K562 (cell line): ENCODE results near the gene TACC3. TPM values are rescaled to one million over a fixed set of nuclear protein-coding genes. Genes with fewer than 3 reads are reported as not detected.

Experiments used
- ATAC-seq: fragments of 200-7000 bp; cut with Tn5 transposase; 3 replicates; pipeline ENCODE4 v1.9.1; 2020; ENCODE audit warnings: moderate library complexity
- BruUV-seq: library from RNA; stranded (reverse); fragments of 400-500 nt; replicated peaks from 2 replicates; lab custom pipeline; 2021; lab: Mats Ljungman, UMichigan
- CTCF ChIA-PET: fragments of 300-600 bp; formaldehyde crosslinking; extraction: SDS; loops from one replicate; lab custom pipeline; 2021; ENCODE audit warnings: low intra/inter-chr PET ratio; lab: Yijun Ruan, JAX
- POLR2A ChIA-PET: fragments of 300-600, 350-650 bp; sonication (Branson Sonifier 250); formaldehyde crosslinking; extraction: SDS; loops from one replicate; lab custom pipeline; 2021; ENCODE audit warnings: antibody characterized with exemption, inconsistent platforms; lab: Yijun Ruan, JAX
- DNase-seq, 4 experiments: peaks; one replicate each; pipeline versions ENCODE4 v3.0.0 to v3.0.0-alpha.2; 2011 to 2018; ENCODE audit warnings: low spot score in 3 of 4, mixed read lengths in 3 of 4; ENCODE audit errors: extremely low read depth in 1 of 4
- FAIRE-seq: peaks from 2 replicates; lab custom pipeline; 2011; peaks lifted over from hg19 to GRCh38; lab: Jason Lieb, UNC
- H2AFZ ChIP-seq: 2 replicates; pipeline ENCODE4 v1.6.0; 2011; ENCODE audit warnings: low read depth, low read length, control low read depth, inconsistent platforms
- H3K27ac ChIP-seq: fragments of 200-600 bp; 3 replicates; pipeline ENCODE4 v1.8.0; 2011; ENCODE audit warnings: low read depth, mild to moderate bottlenecking, control low read depth, inconsistent platforms, low read length, moderate library complexity, mixed read lengths; ENCODE audit errors: extremely low read depth
- H3K27me3 ChIP-seq, 2 experiments: fragments of 300-600 bp in 1 of 2; 2 replicates in 1 of 2; 3 replicates in 1 of 2; pipeline versions ENCODE4 v1.6.0 to v1.8.0; 2011; ENCODE audit warnings: inconsistent platforms in 2 of 2, low read length in 2 of 2, mild to moderate bottlenecking in 1 of 2, mixed read lengths in 1 of 2, moderate library complexity in 1 of 2; ENCODE audit not compliant: control insufficient read depth in 2 of 2, insufficient read depth in 2 of 2
- H3K36me3 ChIP-seq: fragments of 300-600 bp; 3 replicates; pipeline ENCODE4 v1.8.0; 2011; ENCODE audit warnings: mild to moderate bottlenecking, low read length, inconsistent platforms; ENCODE audit not compliant: control insufficient read depth, insufficient read depth
- H3K4me1 ChIP-seq, 2 experiments: fragments of 200-600 bp in 1 of 2; replicated peaks in 1 of 2; 2 replicates in 1 of 2; 3 replicates in 1 of 2; pipeline versions ENCODE4 v1.5.1 to v1.8.0; 2011; ENCODE audit warnings: inconsistent platforms in 2 of 2, low read length in 2 of 2, mild to moderate bottlenecking in 1 of 2, mixed read lengths in 1 of 2, moderate library complexity in 1 of 2; ENCODE audit not compliant: control insufficient read depth in 2 of 2, insufficient read depth in 2 of 2
- H3K4me2 ChIP-seq: 2 replicates; pipeline ENCODE4 v1.6.1; 2011; ENCODE audit warnings: low read length, control low read depth, inconsistent platforms, mixed read lengths; ENCODE audit not compliant: insufficient read depth
- H3K4me3 ChIP-seq: fragments of 200-600 bp; sonication (generic), shearing (Covaris generic); 2 replicates; pipeline ENCODE4 v1.5.1; 2016; ENCODE audit warnings: control low read depth, inconsistent platforms
- H3K79me2 ChIP-seq: fragments of 200-600 bp; 3 replicates; pipeline ENCODE4 v1.8.0; 2011; ENCODE audit warnings: low read length, inconsistent platforms; ENCODE audit not compliant: control insufficient read depth, insufficient read depth
- H3K9ac ChIP-seq, 2 experiments: 2 replicates each; pipeline versions ENCODE4 v1.6.0 to v1.6.1; 2011; ENCODE audit warnings: low read depth in 2 of 2, low read length in 2 of 2, control low read depth in 1 of 2, inconsistent platforms in 1 of 2, mild to moderate bottlenecking in 1 of 2, mixed read lengths in 1 of 2; ENCODE audit not compliant: insufficient read depth in 1 of 2
- H3K9me1 ChIP-seq: one replicate; pipeline ENCODE4 v1.6.0; 2011; ENCODE audit warnings: inconsistent platforms, mild to moderate bottlenecking, low read length, moderate library complexity; ENCODE audit not compliant: control insufficient read depth, insufficient read depth
- H3K9me3 ChIP-seq: replicated peaks from 2 replicates; pipeline ENCODE4 v1.5.1; 2011; ENCODE audit warnings: low read depth, low read length, inconsistent platforms; ENCODE audit not compliant: control insufficient read depth, insufficient read depth
- H4K20me1 ChIP-seq: replicated peaks from 2 replicates; pipeline ENCODE4 v1.6.1; 2011; ENCODE audit warnings: low read length, inconsistent platforms, mixed read lengths; ENCODE audit not compliant: control insufficient read depth, insufficient read depth
- ARID2 ChIP-seq: fragments of 450-650 bp; IDR thresholded peaks from 2 replicates; pipeline ENCODE4 v1.6.1; 2017; ENCODE audit warnings: antibody characterized with exemption, mild to moderate bottlenecking
- CBFB ChIP-seq: sonication (generic); formaldehyde crosslinking; IDR thresholded peaks from 2 replicates; pipeline ENCODE4 v1.4.0; 2020; ENCODE audit warnings: mild to moderate bottlenecking, missing genetic modification reagents
- FOXK2 ChIP-seq, 2 experiments: fragments of 450-650 bp; IDR thresholded peaks in 1 of 2; conservative IDR thresholded peaks in 1 of 2; 2 replicates each; pipeline ENCODE4 v1.6.1; 2016; ENCODE audit warnings: low read depth in 2 of 2, mild to moderate bottlenecking in 1 of 2
- MAZ ChIP-seq, 2 experiments: fragments of 450-650 bp in 1 of 2; sonication (generic) in 1 of 2; formaldehyde crosslinking; IDR thresholded peaks in 1 of 2; conservative IDR thresholded peaks in 1 of 2; 2 replicates each; pipeline versions ENCODE4 v1.4.0 to v1.5.0; 2020; ENCODE audit warnings: mild to moderate bottlenecking in 1 of 2, missing genetic modification reagents in 1 of 2
- MXI1 ChIP-seq: IDR thresholded peaks from 2 replicates; pipeline ENCODE4 v1.6.1; 2011; ENCODE audit warnings: low read depth, mild to moderate bottlenecking, improper control_type of control experiment, low read length
- PCBP2 ChIP-seq: fragments of 200-400 bp; formaldehyde crosslinking; IDR thresholded peaks from 2 replicates; pipeline ENCODE4 v1.6.1; 2018; ENCODE audit warnings: low read length, low read depth, mild to moderate bottlenecking, moderate library complexity; ENCODE audit not compliant: poor library complexity, severe bottlenecking
- RAD21 ChIP-seq, 2 experiments: fragments of 250-450 bp in 1 of 2; fragments of 450-650 bp in 1 of 2; sonication (Bioruptor Pico) in 1 of 2; formaldehyde crosslinking in 1 of 2; IDR thresholded peaks in 1 of 2; conservative IDR thresholded peaks in 1 of 2; 2 replicates each; pipeline versions ENCODE4 v1.4.0 to v1.8.0; 2020 to 2022; ENCODE audit warnings: mild to moderate bottlenecking in 2 of 2, moderate library complexity in 1 of 2
- RAD51 ChIP-seq: fragments of 450-650 bp; IDR thresholded peaks from 2 replicates; pipeline ENCODE4 v1.7.1; 2016; ENCODE audit warnings: low read depth, mild to moderate bottlenecking, borderline replicate concordance
- SRF ChIP-seq, 2 experiments: fragments of 250-450, 450-650 bp in 1 of 2; sonication (Bioruptor Pico) in 1 of 2; sonication (generic) in 1 of 2; formaldehyde crosslinking; IDR thresholded peaks; 2 replicates each; pipeline versions ENCODE4 v1.5.0 to v1.5.1; 2020 to 2022; ENCODE audit warnings: mild to moderate bottlenecking in 1 of 2, missing genetic modification reagents in 1 of 2
- TAL1 ChIP-seq: fragments of 450-650 bp; IDR thresholded peaks from 2 replicates; pipeline ENCODE4 v1.6.1; 2016; ENCODE audit warnings: mild to moderate bottlenecking
- XRCC5 ChIP-seq: fragments of 200-400 bp; formaldehyde crosslinking; IDR thresholded peaks from 2 replicates; pipeline ENCODE4 v1.6.1; 2017; ENCODE audit warnings: low read depth, mild to moderate bottlenecking, low read length
- ZC3H11A ChIP-seq: IDR thresholded peaks from 2 replicates; pipeline ENCODE4 v1.6.1; 2012; ENCODE audit warnings: low read depth, low read length, improper control_type of control experiment
- ZNF263 ChIP-seq: sonication (generic); formaldehyde crosslinking; IDR thresholded peaks from 2 replicates; pipeline ENCODE4 v1.8.0; 2022; ENCODE audit warnings: mild to moderate bottlenecking, missing genetic modification reagents, borderline replicate concordance
- ZNF311 ChIP-seq: fragments of 250-450 bp; sonication (Bioruptor Pico); IDR thresholded peaks from 2 replicates; pipeline ENCODE4 v1.4.0; 2020; ENCODE audit warnings: mild to moderate bottlenecking, moderate library complexity
- whole genome bisulfite sequencing: fragments of 100-300 bp; shearing (Covaris generic); methylation state at CpG from one replicate; pipeline ENCODE4 v1.1.6; 2016; ENCODE audit warnings: low coverage, mixed read lengths; ENCODE audit not compliant: insufficient coverage; ENCODE audit errors: missing lambda C conversion rate; 5-methylcytosine and 5-hydroxymethylcytosine counted together
- in situ Hi-C: fragments of 300-500 bp; cut with MboI; formaldehyde crosslinking; loops from 4 replicates; pipeline ENCODE4 v1.15.0; 2018; ENCODE audit warnings: inconsistent platforms, mixed read lengths
- intact Hi-C: fragments of 100-400 bp; cut with micrococcal nuclease; formaldehyde crosslinking; loops from 2 replicates; pipeline ENCODE4 v1.14.2; 2022
- polyA plus RNA-seq, 8 experiments: library from polyadenylated mRNA; depleted of rRNA in 4 of 8; stranded (reverse) in 5 of 8; unstranded in 3 of 8; fragments of >200 nt; fragmentation: Nextera tagmentation in 2 of 8; fragmentation: Illumina TruSeq in 1 of 8; extraction: Ambion mirVana in 2 of 8; extraction: Trizol in 1 of 8; gene quantifications; 2 replicates each; pipeline versions ENCODE4 v1.2.1 to v1.2.3, GENCODE V29; 2011 to 2014; ENCODE audit warnings: inconsistent platforms in 1 of 8, missing spikeins in 1 of 8
- total RNA-seq, 7 experiments: library from RNA; depleted of rRNA in 6 of 7; stranded (reverse); fragments of >200 nt in 6 of 7; fragmentation: Illumina TruSeq in 2 of 7; extraction: Trizol in 2 of 7; gene quantifications; 2 replicates each; pipeline versions ENCODE4 v1.2.1 to v1.2.3, GENCODE V29; 2011 to 2021; ENCODE audit warnings: low replicate concordance in 1 of 7
- TF ChIP-seq, protein P1 (sequence below): sonication (generic); formaldehyde crosslinking; IDR thresholded peaks from 2 replicates; pipeline ENCODE4 v1.8.0; 2022; ENCODE audit warnings: missing genetic modification reagents, mild to moderate bottlenecking, moderate library complexity, borderline replicate concordance
- TF ChIP-seq, protein P2 (sequence below): fragments of 450-650 bp; formaldehyde crosslinking; IDR thresholded peaks from 2 replicates; pipeline ENCODE4 v1.4.0; 2020; ENCODE audit warnings: mild to moderate bottlenecking, moderate library complexity

Gene TACC3
- total and polyA plus RNA-seq, 9 of the 15 experiments (the other 6 are each of a cell fraction or from before 2014, with no cell fraction given): 1.9 to 122 (median 55.6) TPM

DNA sequence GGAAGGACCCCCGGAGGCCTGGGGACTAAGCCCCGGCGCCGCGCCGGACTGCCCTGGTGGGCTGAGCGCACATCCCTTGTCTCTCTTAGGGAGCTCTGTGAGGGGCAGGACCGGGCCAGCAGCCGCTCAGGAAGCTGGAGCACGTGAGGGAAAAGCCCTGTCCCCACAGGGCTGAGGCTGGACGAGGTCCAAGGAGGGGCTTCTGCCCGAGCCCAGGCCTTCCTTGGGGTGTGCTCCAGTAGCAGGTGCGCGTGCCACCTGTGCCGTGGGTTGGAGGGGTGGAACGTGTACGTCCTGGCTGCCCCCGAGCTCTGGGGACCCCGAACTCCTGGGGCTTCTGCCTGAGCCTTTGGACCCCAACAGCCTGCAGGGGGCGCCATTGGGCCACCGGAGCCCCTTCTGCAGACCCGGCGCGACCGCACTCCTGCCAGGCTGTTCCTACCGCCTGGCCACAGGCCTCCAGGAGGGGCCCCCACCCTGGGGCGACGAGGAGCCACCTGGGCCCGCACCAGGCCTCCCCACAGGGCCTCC, 27.2 kb downstream of the TACC3 start:
- ChIA-PET CTCF (interaction anchor here (0.6 to 6.2 kb wide), 7 partner anchors 44 to 162 kb away, joined by 3 to 94 read pairs (median 3); no protein-coding TSS in a partner anchor), POLR2A (interaction anchor here (0.6 to 1.3 kb wide), 5 partner anchors 9 to 67 kb away, joined by 3 to 10 read pairs (median 3); no protein-coding TSS in a partner anchor)
- H3K4me1 ChIP-seq: peaks cover 15 to 92% of the 10 kb centered on the region in 2 experiments
- peak; percentile 80 for ATAC-seq
- intact Hi-C loops: loop anchor here (1.0 to 5.0 kb wide), 3 partner anchors 62 to 439 kb away; no protein-coding TSS in a partner anchor
- FAIRE-seq: no peak
- H3K27me3 ChIP-seq: no peaks in the 10 kb centered on the region
- peaks cover 18% of the 10 kb centered on the region; the same call in 1 of the 3 replicates for H3K36me3 ChIP-seq
- H3K9me1 ChIP-seq: peaks cover 5% of the 10 kb centered on the region
- in situ Hi-C loops: no loop called here
- H3K9me3 ChIP-seq: no peaks in the 10 kb centered on the region
- peak overlapping the region; percentile 91 for H2AFZ ChIP-seq
- peak overlapping the region; percentile 63 for H3K4me2 ChIP-seq
- 6% methylated on average over 25 of the region's 29 CpGs for WGBS
- no peaks in the 10 kb centered on the region for H4K20me1 ChIP-seq
- peak overlapping the region in 1 of 2 experiments; percentile 87; a peak in 2 of 4 replicates for H3K9ac ChIP-seq
- BruUV-seq: no TSS peak
- no peak overlapping the region for H3K27ac ChIP-seq
- H3K4me3 ChIP-seq: 0 out of 2 replicates have a peak overlapping the region, but pooled peaks have one; percentile 13
- no peaks in the 10 kb centered on the region for H3K79me2 ChIP-seq
- DNase-seq: peak; percentile 90 to 93 (median 92)
- TF ChIP-seq ZNF311 (CRISPR knock-in tag) (no peak), MXI1 (no peak), ZNF263 (CRISPR knock-in tag) (peak; percentile 61; the same call in 1 of the 2 replicates), MAZ (CRISPR knock-in tag; conservative IDR thresholded peaks at IDR 0.05 in 1 of 2, IDR thresholded peaks at IDR 0.05 in 1 of 2) (peak; percentile 25 to 91; a peak in 2 of 4 replicates), PCBP2 (peak; percentile 29), CBFB (CRISPR knock-in tag) (peak; percentile 19; the same call in 1 of the 2 replicates), XRCC5 (no peak), RAD21 (CRISPR knock-in tag; conservative IDR thresholded peaks at IDR 0.05 in 1 of 2, IDR thresholded peaks at IDR 0.05 in 1 of 2) (peak; percentile 92 to 96), ZC3H11A (no peak), FOXK2 (conservative IDR thresholded peaks at IDR 0.05 in 1 of 2, IDR thresholded peaks at IDR 0.05 in 1 of 2; ENCODE audit: low read depth in 2 of 2) (no peak), ARID2 (peak; percentile 85), SRF (CRISPR knock-in tag; IDR thresholded peaks at IDR 0.05) (peak in 1 of 2 experiments; percentile 46; a peak in 1 of 4 replicates), TAL1 (no peak), RAD51 (peak; percentile 57; the same call in 1 of the 2 replicates)
- TF ChIP-seq, protein P1, sequence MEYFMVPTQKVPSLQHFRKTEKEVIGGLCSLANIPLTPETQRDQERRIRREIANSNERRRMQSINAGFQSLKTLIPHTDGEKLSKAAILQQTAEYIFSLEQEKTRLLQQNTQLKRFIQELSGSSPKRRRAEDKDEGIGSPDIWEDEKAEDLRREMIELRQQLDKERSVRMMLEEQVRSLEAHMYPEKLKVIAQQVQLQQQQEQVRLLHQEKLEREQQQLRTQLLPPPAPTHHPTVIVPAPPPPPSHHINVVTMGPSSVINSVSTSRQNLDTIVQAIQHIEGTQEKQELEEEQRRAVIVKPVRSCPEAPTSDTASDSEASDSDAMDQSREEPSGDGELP (CRISPR knock-in tag): peak; percentile 69; the same call in 1 of the 2 replicates
- TF ChIP-seq, protein P2, sequence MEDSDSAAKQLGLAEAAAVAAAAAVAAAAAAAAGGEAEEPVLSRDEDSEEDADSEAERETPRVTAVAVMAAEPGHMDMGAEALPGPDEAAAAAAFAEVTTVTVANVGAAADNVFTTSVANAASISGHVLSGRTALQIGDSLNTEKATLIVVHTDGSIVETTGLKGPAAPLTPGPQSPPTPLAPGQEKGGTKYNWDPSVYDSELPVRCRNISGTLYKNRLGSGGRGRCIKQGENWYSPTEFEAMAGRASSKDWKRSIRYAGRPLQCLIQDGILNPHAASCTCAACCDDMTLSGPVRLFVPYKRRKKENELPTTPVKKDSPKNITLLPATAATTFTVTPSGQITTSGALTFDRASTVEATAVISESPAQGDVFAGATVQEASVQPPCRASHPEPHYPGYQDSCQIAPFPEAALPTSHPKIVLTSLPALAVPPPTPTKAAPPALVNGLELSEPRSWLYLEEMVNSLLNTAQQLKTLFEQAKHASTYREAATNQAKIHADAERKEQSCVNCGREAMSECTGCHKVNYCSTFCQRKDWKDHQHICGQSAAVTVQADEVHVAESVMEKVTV (CRISPR knock-in tag): peak; percentile 72
